T-cell (primary cell): Measurements from ENCODE around the gene RAB19. TPM values are rescaled to one million over a fixed set of nuclear protein-coding genes. Genes with fewer than 3 reads are reported as not detected.

Source experiments
- ATAC-seq, 4 experiments: fragments of 200-7000 bp in 3 of 4; fragments of 150-1000 bp in 1 of 4; cut with Tn5 transposase; replicated peaks in 1 of 4; 1 replicate in 3 of 4; 2 replicates in 1 of 4; pipeline ENCODE4 v1.10.0; 2021; ENCODE audit warnings: moderate library complexity in 3 of 4, mild to moderate bottlenecking in 2 of 4, moderate number of reproducible peaks in 1 of 4
- CTCF ChIA-PET, 2 donors: fragments of 300-600 bp; sonication (Branson Sonifier 250); formaldehyde crosslinking; loops; one replicate each; lab custom pipeline; 2022; ENCODE audit warnings: antibody characterized with exemption in 2 of 2; lab: Charles Lee
- POLR2A ChIA-PET, 2 donors: fragments of 300-600 bp; sonication (Branson Sonifier 250); formaldehyde crosslinking; loops; one replicate each; lab custom pipeline; 2022; ENCODE audit warnings: antibody characterized with exemption in 2 of 2; lab: Charles Lee
- DNase-seq, 35 experiments: peaks; one replicate each; pipeline versions ENCODE4 v3.0.0 to v3.0.0-alpha.2; 2013 to 2023
- H3K27ac ChIP-seq: one replicate; pipeline ENCODE4 v1.5.1; 2013; ENCODE audit warnings: low read length
- H3K27me3 ChIP-seq, 2 experiments: replicated peaks in 1 of 2; 1 replicate in 1 of 2; 2 replicates in 1 of 2; pipeline versions ENCODE4 v1.6.1 to v1.7.0; 2013; ENCODE audit warnings: low read length in 1 of 2, mixed read lengths in 1 of 2; ENCODE audit not compliant: control insufficient read depth in 2 of 2, insufficient read depth in 2 of 2; ENCODE audit errors: extremely low read depth in 1 of 2
- H3K36me3 ChIP-seq, 2 donors: 1 replicate in 1 of 2; 2 replicates in 1 of 2; pipeline versions ENCODE4 v1.6.1 to v1.7.0; 2013; ENCODE audit warnings: low read length in 1 of 2; ENCODE audit not compliant: control insufficient read depth in 2 of 2, insufficient read depth in 1 of 2; ENCODE audit errors: extremely low read depth in 1 of 2
- H3K4me1 ChIP-seq, 2 experiments: 1 replicate in 1 of 2; 2 replicates in 1 of 2; pipeline versions ENCODE4 v1.6.1 to v1.7.0; 2013; ENCODE audit warnings: low read length in 2 of 2, mixed read lengths in 1 of 2; ENCODE audit not compliant: insufficient read depth in 2 of 2, control insufficient read depth in 1 of 2; ENCODE audit errors: extremely low read depth in 1 of 2
- H3K4me3 ChIP-seq, 2 donors: 1 replicate in 1 of 2; 2 replicates in 1 of 2; pipeline versions ENCODE4 v1.5.1 to v1.7.0; 2013; ENCODE audit warnings: mild to moderate bottlenecking in 2 of 2, low read length in 1 of 2, moderate library complexity in 1 of 2; ENCODE audit not compliant: control insufficient read depth in 1 of 2; ENCODE audit errors: extremely low read depth in 1 of 2
- H3K9me3 ChIP-seq: 2 replicates; pipeline ENCODE4 v1.7.0; 2013
- H3K27ac Mint-ChIP-seq, 2 donors: one replicate each; pipeline ENCODE4 v1.8.0; 2020 to 2021; ENCODE audit warnings: mild to moderate bottlenecking in 2 of 2, mixed read lengths in 2 of 2
- H3K27me3 Mint-ChIP-seq, 2 donors: one replicate each; pipeline ENCODE4 v1.8.0; 2021 to 2022; ENCODE audit warnings: mixed read lengths in 2 of 2
- H3K36me3 Mint-ChIP-seq: one replicate; pipeline ENCODE4 v1.8.0; 2021; ENCODE audit warnings: mixed read lengths
- H3K4me1 Mint-ChIP-seq, 3 donors: one replicate each; pipeline ENCODE4 v1.8.0; 2020 to 2022; ENCODE audit warnings: mixed read lengths in 3 of 3, mild to moderate bottlenecking in 1 of 3
- H3K4me3 Mint-ChIP-seq, 3 donors: one replicate each; pipeline ENCODE4 v1.8.0; 2020 to 2022; ENCODE audit warnings: mild to moderate bottlenecking in 3 of 3, mixed read lengths in 3 of 3, moderate library complexity in 3 of 3
- H3K9me3 Mint-ChIP-seq, 3 donors: one replicate each; pipeline ENCODE4 v1.8.0; 2020 to 2022; ENCODE audit warnings: mixed read lengths in 3 of 3
- WGBS: methylation state at CpG from one replicate; pipeline ENCODE4 v1.1.5; 2013; ENCODE audit warnings: missing lambda C conversion rate; ENCODE audit not compliant: insufficient coverage; 5-methylcytosine and 5-hydroxymethylcytosine counted together
- total RNA-seq, 35 experiments: library from RNA in 6 of 35; stranded (reverse) in 6 of 35; fragments of 120-200 nt in 1 of 35; gene quantifications; one replicate each; pipeline versions ENCODE4 v1.2.1 to v1.2.4 and lab custom pipeline; 2013 to 2026

The RAB19 gene
- total RNA-seq, 5 donors from 2014 or later (not counting 1 experiment from before 2014, with no cell fraction given): 4.3 to 8.9 (median 5.6) TPM

DNA sequence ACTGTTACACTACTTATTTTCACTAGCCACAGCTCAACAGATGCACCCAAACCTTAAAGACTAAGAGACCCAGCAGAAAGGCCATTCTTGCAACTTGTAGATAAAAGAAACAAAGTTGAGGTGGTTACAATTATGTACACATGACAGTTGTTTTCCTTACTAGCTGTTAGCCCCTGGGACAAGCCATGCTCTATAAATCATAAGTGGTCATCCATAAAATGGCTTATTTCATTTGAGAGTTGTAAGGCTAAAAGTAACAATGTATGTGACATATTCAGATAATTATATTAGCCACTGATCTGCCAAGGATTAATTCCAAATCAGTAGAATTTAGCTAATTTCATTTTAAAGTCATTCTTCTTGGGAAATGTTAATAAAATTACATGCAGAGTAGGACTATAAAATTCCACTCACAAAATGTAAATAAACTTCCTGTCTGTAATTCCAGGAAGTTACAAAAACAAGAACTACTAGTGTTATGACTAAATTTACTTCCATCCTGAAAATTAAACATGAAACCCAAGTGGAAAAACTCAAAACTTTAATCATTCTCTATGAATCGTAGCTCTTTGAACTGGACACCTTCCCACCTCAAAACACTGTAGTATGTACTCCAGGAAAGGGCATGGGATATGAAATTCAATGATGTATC, 18.8 kb upstream of the RAB19 start:
- Mint-ChIP-seq H3K4me1 (peaks cover 9 to 14% (median 10%) of the 10 kb centered on the region in 3 donors), H3K36me3 (peaks cover 16% of the 10 kb centered on the region), H3K27me3 (no peaks in the 10 kb centered on the region), H3K9me3 (no peaks in the 10 kb centered on the region), H3K4me3 (no peak overlapping the region), H3K27ac (peak overlapping the region; percentile 31 to 61)
- CTCF ChIA-PET: interaction anchor here (0.6 to 0.8 kb wide), 2 partner anchors 8 to 165 kb away, joined by 3 read pairs; no protein-coding TSS in a partner anchor
- DNase-seq: no peak
- H3K4me1 ChIP-seq: peaks cover 0 to 6% of the 10 kb centered on the region in 2 experiments
- no peak overlapping the region for H3K27ac ChIP-seq
- no peak for ATAC-seq
- WGBS: no CpG with 5 or more reads among the region's 1 CpG
- POLR2A ChIA-PET: no interaction called here
- no peak overlapping the region for H3K4me3 ChIP-seq
- H3K27me3 ChIP-seq: no peaks in the 10 kb centered on the region
- peaks cover 0 to 20% of the 10 kb centered on the region in 2 donors for H3K36me3 ChIP-seq
- no peaks in the 10 kb centered on the region for H3K9me3 ChIP-seq

DNA sequence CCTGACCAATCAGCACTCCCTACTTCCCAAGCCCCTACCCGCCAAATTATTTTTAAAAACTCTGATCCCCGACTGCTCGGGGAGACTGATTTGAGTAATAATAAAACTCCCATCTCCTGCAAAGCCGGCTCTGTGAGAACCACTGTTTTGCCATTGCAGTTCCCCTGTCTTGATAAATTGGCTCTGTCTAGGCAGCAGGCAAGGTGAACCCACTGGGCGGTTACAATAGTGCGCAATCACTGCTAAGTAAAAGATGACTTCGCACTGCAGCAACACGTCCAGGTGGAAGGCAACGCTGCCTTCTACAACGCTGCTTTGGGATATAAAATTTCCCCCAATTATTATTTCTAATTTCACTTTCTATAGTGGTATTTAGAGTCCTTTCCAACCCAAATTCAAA, 14.4 kb upstream of the RAB19 start:
- peaks cover 4% of the 10 kb centered on the region for H3K36me3 Mint-ChIP-seq
- H3K9me3 Mint-ChIP-seq: no peaks in the 10 kb centered on the region
- ChIA-PET POLR2A (no interaction called here), CTCF (no interaction called here)
- no peaks in the 10 kb centered on the region for H3K36me3 ChIP-seq
- no peak for ATAC-seq
- no peak for DNase-seq
- H3K4me3 ChIP-seq: no peak overlapping the region
- peaks cover 7 to 10% (median 9%) of the 10 kb centered on the region in 3 donors for H3K4me1 Mint-ChIP-seq
- no peaks in the 10 kb centered on the region for H3K27me3 Mint-ChIP-seq
- no peak overlapping the region for H3K27ac Mint-ChIP-seq
- H3K27me3 ChIP-seq: no peaks in the 10 kb centered on the region
- H3K4me1 ChIP-seq: peaks cover 9 to 22% of the 10 kb centered on the region in 2 experiments
- WGBS: 83% methylated on average over 5 of the region's 10 CpGs
- H3K4me3 Mint-ChIP-seq: no peak overlapping the region
- H3K9me3 ChIP-seq: no peaks in the 10 kb centered on the region
- H3K27ac ChIP-seq: no peak overlapping the region

DNA sequence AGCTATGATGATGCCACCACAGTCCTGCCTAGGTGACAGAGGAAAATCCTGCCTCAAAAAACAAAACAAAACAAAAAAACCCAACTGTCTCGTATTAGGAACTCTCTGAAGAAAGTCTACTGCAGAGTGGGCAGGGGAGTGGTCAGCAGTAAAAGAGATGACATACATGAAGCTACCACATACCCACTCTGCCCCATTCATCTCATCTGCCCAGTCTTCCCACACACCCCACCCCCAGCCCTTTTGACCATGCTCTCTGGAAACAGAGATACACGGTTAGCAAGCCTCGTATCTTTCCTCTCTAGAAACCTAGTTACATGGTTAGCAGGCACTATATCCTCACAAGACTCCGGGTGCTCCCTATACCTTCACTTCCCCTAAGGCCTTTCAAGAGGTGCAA, 13.8 kb upstream of the RAB19 start:
- 83% methylated on average over 3 of the region's 4 CpGs for WGBS
- CTCF ChIA-PET: interaction anchor here in 1 of 2 donors (0.6 kb wide), 1 partner anchor 18 kb away, joined by 3 read pairs; no protein-coding TSS in a partner anchor
- no peaks in the 10 kb centered on the region for H3K27me3 Mint-ChIP-seq
- POLR2A ChIA-PET: interaction anchor here in 1 of 2 donors (0.5 kb wide), 1 partner anchor 313 kb away, joined by 3 read pairs; no protein-coding TSS in a partner anchor
- no peaks in the 10 kb centered on the region for H3K9me3 ChIP-seq
- peaks cover 4% of the 10 kb centered on the region for H3K36me3 Mint-ChIP-seq
- H3K4me3 Mint-ChIP-seq: no peak overlapping the region
- H3K4me1 ChIP-seq: peaks cover 9 to 22% of the 10 kb centered on the region in 2 experiments
- H3K4me1 Mint-ChIP-seq: peaks cover 5 to 7% (median 7%) of the 10 kb centered on the region in 3 donors
- no peak overlapping the region for H3K27ac Mint-ChIP-seq
- no peak for ATAC-seq
- no peak for DNase-seq
- no peaks in the 10 kb centered on the region for H3K36me3 ChIP-seq
- no peak overlapping the region for H3K4me3 ChIP-seq
- H3K9me3 Mint-ChIP-seq: no peaks in the 10 kb centered on the region
- H3K27ac ChIP-seq: no peak overlapping the region
- H3K27me3 ChIP-seq: no peaks in the 10 kb centered on the region

DNA sequence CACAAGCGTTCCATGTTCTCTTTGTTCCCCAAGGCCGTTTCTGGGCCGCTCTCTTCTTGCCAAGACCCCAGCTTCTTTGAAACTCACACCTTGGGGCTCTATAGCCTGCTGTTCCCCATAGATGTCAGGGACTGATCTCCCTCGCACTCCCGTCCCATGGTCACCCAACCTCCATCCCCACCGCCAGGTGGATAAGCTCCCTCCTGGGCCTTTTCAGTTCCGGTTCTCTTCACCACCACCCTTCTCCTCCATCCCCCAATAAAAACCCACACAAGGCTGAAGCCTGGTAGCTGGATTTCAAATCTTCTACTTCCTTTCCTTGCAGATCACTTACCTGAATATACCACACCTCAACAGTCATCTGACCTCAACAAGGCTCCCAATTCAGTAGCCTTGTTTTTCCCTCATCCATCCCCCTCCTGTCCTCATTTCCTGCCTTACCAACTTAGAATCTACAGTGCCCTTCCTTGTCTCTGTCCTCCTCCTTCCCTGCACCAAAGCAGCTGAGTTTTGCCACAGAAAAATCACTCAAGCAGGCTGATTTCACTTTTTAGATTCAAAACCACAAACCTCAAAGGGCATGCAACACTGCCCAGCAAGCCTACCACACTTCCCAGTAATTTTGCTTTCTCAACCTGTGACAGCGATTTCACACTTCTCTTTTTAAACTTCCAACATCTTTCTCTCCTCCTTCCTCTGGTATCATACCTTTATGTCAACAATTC, 13.2 kb upstream of the RAB19 start:
- Histone ChIP-seq H3K36me3 (no peaks in the 10 kb centered on the region), H3K4me1 (peaks cover 9 to 22% of the 10 kb centered on the region in 2 experiments), H3K27ac (no peak overlapping the region), H3K9me3 (no peaks in the 10 kb centered on the region), H3K4me3 (no peak overlapping the region), H3K27me3 (no peaks in the 10 kb centered on the region)
- Mint-ChIP-seq H3K27me3 (no peaks in the 10 kb centered on the region), H3K9me3 (no peaks in the 10 kb centered on the region), H3K4me1 (peaks cover 0 to 2% (median 1%) of the 10 kb centered on the region in 3 donors), H3K27ac (no peak overlapping the region), H3K4me3 (no peak overlapping the region), H3K36me3 (no peaks in the 10 kb centered on the region)
- ChIA-PET CTCF (interaction anchor here in 1 of 2 donors (0.6 kb wide), 1 partner anchor 19 kb away, joined by 3 read pairs; no protein-coding TSS in a partner anchor), POLR2A (interaction anchor here in 1 of 2 donors (0.5 kb wide), 1 partner anchor 312 kb away, joined by 3 read pairs; no protein-coding TSS in a partner anchor)
- DNase-seq: peak in 1 of 35 experiments; percentile 12
- no peak for ATAC-seq
- 66% methylated on average over 8 of the region's 8 CpGs for WGBS

DNA sequence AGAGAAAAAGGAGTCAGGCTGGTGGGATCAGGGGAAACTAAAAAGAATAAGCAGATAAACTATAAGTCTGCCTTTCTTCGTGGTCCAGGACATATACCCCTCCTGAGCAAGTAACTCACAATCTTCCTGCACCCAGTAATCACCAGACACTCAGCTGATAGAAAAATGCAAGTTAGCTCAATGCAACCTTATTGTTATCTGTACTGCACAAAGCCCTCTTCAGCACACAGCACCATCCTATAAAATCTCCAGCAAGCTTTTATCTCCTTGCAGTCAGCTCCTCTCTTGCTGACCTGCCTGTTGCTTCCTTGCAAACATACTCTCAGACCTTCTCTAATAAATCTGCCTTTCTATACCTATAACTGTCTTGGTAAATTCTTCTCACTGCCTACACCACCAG, 12.2 kb upstream of the RAB19 start:
- 100% methylated on average over 1 of the region's 1 CpG for WGBS
- DNase-seq (no peak), ATAC-seq (no peak)
- ChIA-PET POLR2A (no interaction called here), CTCF (no interaction called here)
- Mint-ChIP-seq H3K27ac (no peak overlapping the region), H3K36me3 (no peaks in the 10 kb centered on the region), H3K9me3 (no peaks in the 10 kb centered on the region), H3K27me3 (no peaks in the 10 kb centered on the region), H3K4me3 (no peak overlapping the region), H3K4me1 (peaks cover 6 to 8% (median 7%) of the 10 kb centered on the region in 3 donors)
- no peaks in the 10 kb centered on the region for H3K9me3 ChIP-seq
- H3K27me3 ChIP-seq: no peaks in the 10 kb centered on the region
- H3K4me1 ChIP-seq: peaks cover 9 to 23% of the 10 kb centered on the region in 2 experiments
- H3K4me3 ChIP-seq: no peak overlapping the region
- no peaks in the 10 kb centered on the region for H3K36me3 ChIP-seq
- H3K27ac ChIP-seq: no peak overlapping the region

DNA sequence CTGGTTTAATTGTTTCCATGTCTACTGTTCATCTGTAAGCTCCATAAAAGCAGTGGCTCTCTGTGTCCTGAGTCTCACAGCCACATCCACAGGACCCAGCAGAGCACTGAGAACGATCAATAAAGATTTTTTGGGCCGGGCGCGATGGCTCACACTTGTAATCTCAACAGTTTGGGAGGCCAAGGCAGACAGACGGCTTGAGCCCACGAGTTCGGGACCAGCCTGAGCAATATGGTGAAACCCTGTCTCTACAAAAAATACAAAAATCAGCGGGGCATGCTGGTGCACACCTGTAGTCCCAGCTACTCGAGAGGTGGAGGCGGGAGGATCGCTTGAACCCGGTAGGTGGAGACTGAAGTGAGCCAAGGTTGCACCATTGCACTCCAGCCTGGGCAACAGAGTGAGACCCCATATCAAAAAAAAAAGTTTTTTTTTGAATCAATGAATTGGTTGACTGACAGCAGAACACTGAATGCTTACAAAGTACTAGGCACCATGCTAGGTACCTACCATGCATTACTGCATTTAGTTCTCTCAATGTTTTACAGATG, 10.0 kb upstream of the RAB19 start:
- H3K4me1 Mint-ChIP-seq: peaks cover 16% of the 10 kb centered on the region in 3 donors

More for the DNA sequence above, 10.0 kb upstream of the RAB19 start:
- Mint-ChIP-seq H3K9me3 (no peaks in the 10 kb centered on the region), H3K27me3 (no peaks in the 10 kb centered on the region), H3K4me3 (no peak overlapping the region), H3K36me3 (no peaks in the 10 kb centered on the region), H3K27ac (no peak overlapping the region)
- WGBS: 96% methylated on average over 7 of the region's 12 CpGs
- DNase-seq (no peak), ATAC-seq (no peak)
- H3K27ac ChIP-seq: no peak overlapping the region
- POLR2A ChIA-PET: no interaction called here
- CTCF ChIA-PET: no interaction called here
- H3K4me3 ChIP-seq: no peak overlapping the region
- H3K9me3 ChIP-seq: no peaks in the 10 kb centered on the region
- H3K36me3 ChIP-seq: no peaks in the 10 kb centered on the region
- peaks cover 11 to 39% of the 10 kb centered on the region in 2 experiments for H3K4me1 ChIP-seq
- no peaks in the 10 kb centered on the region for H3K27me3 ChIP-seq
